ENCODE measurements around the gene PLCH2.
"Not testable (repeated sequence)": the region's sequence is repeated elsewhere in the genome, so short reads cannot be mapped to it uniquely, and the experiment has no call there.

The PLCH2 gene

GRCh38 chr1:2443277-2444137 lies 32.6 kb upstream of the PLCH2 start:
- DNase-seq: no peak

GRCh38 chr1:2444138-2444591 lies 31.9 kb upstream of the PLCH2 start:
- no peak for DNase-seq

GRCh38 chr1:2445162-2445822 lies 30.8 kb upstream of the PLCH2 start:
- no peak for DNase-seq

GRCh38 chr1:2445823-2446215 lies 30.3 kb upstream of the PLCH2 start:
- no peak for DNase-seq

DNA sequence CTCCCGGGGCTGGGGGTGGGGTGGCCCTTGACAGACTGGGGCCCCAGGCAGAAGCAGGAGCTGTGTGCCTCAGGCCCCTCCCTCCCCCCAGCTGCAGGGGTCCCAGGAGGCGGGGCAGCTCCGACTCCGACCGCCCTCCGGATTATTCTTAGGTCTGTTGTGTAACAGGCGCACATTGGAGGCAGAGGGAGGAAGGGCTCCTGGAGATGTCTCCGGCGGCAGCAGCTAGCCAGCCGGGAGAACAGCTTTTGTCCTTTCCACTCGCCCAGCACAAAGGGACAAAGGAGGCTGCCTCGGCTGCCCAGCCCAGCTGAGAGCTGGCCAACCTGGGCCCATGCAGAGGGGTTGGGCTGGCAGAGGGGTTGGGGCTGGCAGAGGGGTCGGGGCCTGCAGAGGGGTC lies 29.7 kb upstream of the PLCH2 start:
- no peak for DNase-seq

- DNase-seq: no peak
These were observed 29.2 kb upstream of the PLCH2 start for GRCh38 chr1:2446861-2447260.

GRCh38 chr1:2447276-2448097 lies 28.6 kb upstream of the PLCH2 start:
- DNase-seq: no peak

- no peak for DNase-seq
These were observed 28.0 kb upstream of the PLCH2 start for GRCh38 chr1:2448098-2448445.

GRCh38 chr1:2449636-2450454 lies 26.2 kb upstream of the PLCH2 start:
- DNase-seq: no peak

GRCh38 chr1:2451741-2452140 lies 24.3 kb upstream of the PLCH2 start:
- DNase-seq: no peak

DNA sequence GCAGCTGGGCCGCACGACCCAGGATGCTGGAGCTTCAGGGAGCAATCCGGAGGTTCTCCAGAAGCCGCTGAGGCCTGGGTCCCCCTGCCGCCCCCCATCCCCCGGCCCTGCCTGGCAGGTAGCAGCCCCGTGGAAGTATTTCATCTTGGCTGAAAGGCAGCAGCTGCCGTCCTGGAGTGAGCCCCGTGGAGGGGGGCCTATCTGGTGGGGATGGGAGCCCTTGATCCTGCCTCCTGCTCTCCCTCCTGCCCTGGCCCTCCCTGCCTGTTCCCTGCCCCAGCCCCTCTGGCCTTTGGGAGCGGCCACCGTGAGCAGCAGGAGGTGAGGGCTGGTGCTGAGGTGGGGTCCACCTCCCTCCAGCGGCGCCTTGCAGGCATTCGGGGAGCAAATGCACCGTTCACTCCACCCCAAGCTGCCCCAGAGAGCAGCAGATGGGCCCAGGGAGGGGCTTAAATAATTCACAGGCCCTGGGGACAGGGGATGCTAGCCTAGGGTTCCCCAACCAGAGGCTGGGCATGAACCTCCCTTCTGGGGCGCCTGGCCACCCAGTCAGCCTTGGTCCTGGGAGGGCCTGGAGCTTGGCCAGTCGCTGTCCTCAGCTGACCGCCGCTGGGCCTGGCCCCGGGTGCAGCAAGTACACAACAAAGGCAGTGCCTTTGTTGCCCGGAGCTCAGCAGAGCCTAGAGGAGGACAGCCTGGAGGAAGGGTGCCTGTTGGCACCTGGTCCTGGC lies 23.7 kb upstream of the PLCH2 start:
- DNase-seq: no peak

DNA sequence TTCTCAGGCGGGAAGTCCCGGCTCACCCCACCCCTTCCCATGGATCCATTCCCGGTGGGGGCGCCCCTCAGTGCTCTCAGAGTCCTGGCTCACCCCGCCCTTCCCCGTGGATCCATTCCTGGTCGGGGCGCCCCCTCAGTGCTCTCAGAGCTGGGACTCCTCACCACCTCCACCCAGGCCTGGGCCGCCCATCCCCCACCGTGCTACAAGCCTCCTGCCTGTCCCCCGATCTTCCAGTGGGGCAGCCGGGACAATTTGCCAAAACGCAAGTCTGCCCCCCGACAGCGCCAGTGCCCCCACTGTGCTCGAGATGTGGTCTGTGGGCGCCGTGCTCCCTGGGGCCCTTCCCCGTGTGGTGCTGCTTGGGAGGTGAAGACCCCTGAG lies 23.2 kb upstream of the PLCH2 start:
- no peak for DNase-seq

DNA sequence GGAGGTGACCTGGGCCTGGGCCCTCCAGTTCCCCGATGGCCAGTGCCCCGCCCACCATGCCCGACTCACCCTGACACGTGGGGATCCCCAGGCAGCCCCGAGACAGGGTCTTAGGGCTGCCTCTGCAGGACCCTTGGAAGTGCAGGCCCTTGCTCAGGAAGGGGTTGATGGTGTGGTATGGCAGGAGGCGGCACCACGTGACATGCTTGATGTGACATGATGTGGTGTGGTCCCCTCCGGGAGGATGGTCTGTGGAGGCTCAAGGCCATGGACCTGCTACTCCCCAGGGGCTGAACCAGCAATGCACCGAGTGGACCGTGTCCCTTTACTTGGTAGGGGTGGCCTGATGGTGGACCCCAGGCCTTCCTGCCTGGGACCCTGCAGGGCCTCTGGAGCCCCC lies 21.9 kb upstream of the PLCH2 start:
- no peak for DNase-seq

- DNase-seq: no peak
These were observed 20.3 kb upstream of the PLCH2 start for GRCh38 chr1:2455757-2456156.

DNA sequence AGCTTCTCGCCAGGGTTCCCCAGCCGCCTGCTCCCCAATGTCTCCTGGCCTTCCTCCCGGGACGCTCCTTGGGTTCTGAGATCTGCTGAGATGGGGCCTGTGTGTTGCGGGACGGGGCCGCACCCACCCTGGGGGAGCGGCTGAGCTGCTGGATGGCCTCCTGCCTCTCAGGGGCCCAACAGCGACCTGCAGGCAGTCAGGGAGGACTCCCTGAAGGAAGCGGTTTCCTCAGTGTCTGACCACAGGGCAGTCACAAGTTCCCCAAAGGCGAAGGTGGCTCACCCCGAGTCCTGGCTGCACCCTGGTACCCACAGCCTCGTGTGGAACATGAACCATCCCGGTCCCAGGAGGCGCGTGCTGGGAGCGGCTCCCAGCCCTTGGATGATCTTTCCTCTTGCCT lies 18.6 kb upstream of the PLCH2 start:
- no peak for DNase-seq

GRCh38 chr1:2458687-2459086 lies 17.4 kb upstream of the PLCH2 start:
- DNase-seq: no peak

DNA sequence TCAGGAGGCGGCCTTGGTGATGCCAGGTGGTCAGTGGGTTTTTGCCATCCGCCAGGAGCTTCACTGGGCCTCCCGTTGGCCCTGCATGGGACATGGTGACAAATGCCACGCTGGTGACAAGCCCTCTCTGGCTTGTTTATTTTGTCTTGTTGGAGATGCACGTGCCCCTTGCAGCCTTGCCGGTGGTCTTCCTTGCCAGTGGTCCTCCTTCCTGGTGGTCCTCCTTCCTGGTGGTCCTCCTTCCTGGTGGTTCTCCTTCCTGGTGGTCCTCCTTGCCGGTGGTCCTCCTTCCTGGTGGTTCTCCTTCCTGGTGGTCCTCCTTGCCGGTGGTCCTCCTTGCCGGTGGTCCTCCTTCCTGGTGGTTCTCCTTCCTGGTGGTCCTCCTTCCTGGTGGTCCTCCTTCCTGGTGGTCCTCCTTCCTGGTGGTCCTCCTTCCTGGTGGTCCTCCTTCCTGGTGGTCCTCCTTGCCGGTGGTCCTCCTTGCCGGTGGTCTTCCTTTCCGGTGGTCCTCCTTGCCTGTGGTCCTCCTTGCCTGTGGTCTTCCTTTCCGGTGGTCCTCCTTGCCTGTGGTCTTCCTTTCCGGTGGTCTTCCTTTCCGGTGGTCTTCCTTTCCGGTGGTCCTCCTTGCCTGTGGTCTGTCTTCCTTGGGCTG lies 16.9 kb upstream of the PLCH2 start:
- not testable (repeated sequence) for DNase-seq

- no peak for DNase-seq
These were observed 16.3 kb upstream of the PLCH2 start for GRCh38 chr1:2459757-2460156.

GRCh38 chr1:2460203-2460602 lies 15.9 kb upstream of the PLCH2 start:
- no peak for DNase-seq

DNA sequence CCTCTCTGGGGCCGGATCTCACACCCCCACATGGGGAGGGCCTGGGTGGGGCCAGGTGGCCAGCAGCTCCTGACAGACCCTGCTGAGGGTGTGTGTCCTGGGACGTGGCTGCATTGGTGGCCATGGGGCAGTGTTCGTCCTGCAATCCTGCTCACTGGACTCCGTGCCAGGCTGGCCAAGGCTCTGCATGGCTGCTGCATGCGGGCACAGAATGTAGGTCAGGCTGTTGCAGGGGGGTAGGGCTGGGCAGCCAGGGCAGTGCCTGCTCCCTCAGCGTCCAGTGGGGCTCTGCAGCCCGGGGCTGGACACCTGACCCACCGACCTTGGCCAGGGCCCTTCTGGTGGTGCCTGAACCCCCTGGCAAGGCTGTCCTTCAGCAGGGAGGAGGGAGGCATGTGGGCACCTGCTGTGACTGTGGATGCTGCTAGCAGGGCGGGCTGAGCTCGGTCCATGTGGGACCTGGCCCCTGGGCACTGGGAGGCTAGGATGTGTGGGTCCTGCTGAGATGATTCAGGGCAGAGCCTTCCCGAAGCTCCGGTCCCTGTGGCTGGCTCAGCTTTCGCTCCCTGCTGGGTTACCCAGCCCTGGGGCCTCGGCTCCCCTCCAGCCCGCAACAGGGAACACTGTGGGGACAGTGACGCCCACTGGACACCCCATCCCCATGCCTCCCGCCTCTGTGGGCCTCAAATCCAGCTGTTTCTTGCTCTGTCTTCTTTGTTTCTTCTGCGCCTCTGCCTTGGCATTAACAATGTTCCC lies 14.9 kb upstream of the PLCH2 start:
- no peak for DNase-seq

DNA sequence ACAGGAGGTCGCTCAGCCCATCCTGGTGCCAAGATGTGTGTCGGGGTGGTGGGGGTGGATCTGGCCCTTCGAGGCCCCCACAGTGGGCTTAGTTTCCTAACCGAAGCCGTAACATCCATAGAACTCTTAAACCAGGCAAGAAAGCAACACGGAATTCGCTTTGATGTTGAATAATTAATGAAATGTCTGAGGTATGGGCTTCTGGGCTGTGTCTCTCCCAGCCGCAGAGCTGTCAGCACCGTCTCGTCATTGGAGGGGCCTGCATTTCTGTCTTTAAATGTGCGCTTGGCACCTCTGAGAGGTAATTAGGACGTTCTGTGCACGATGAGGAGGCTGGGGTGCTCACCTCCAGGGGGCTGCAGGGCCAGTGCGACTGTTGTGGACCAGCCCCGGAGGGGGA lies 13.3 kb upstream of the PLCH2 start:
- no peak for DNase-seq
